Suprapubic skin (tissue), 4 donors: ENCODE measurements around the gene DCLRE1A. TPM values are rescaled to one million over a fixed set of nuclear protein-coding genes. Genes with fewer than 3 reads are reported as not detected.

Experiments used
- DNase-seq, 2 donors: peaks; one replicate each; pipeline ENCODE4 v3.0.0-alpha.2; 2019; ENCODE audit warnings: low spot score in 2 of 2
- H3K27ac ChIP-seq: fragments of 200-600 bp; sonication (generic); one replicate; pipeline ENCODE4 v1.5.1; 2019
- H3K27me3 ChIP-seq: fragments of 200-600 bp; sonication (generic); one replicate; pipeline ENCODE4 v1.5.1; 2019
- H3K36me3 ChIP-seq: fragments of 200-600 bp; sonication (generic); one replicate; pipeline ENCODE4 v1.5.1; 2019
- H3K4me1 ChIP-seq: fragments of 200-600 bp; sonication (generic); one replicate; pipeline ENCODE4 v1.5.1; 2019
- H3K4me3 ChIP-seq: fragments of 200-600 bp; sonication (generic); one replicate; pipeline ENCODE4 v1.5.1; 2019; ENCODE audit warnings: mild to moderate bottlenecking
- H3K9me3 ChIP-seq: fragments of 200-600 bp; sonication (generic); one replicate; pipeline ENCODE4 v1.5.1; 2019
- CTCF ChIP-seq, 2 donors: fragments of 200-600 bp in 1 of 2; fragments of 450-650 bp in 1 of 2; sonication (generic) in 1 of 2; IDR thresholded peaks; one replicate each; pipeline ENCODE4 v1.5.1; 2016 to 2019; ENCODE audit warnings: antibody characterized with exemption in 2 of 2, mild to moderate bottlenecking in 1 of 2, moderate library complexity in 1 of 2
- EP300 ChIP-seq: sonication (generic); formaldehyde crosslinking; IDR thresholded peaks from one replicate; pipeline ENCODE4 v1.6.1; 2017; ENCODE audit warnings: antibody characterized with exemption
- POLR2A ChIP-seq, 2 donors: fragments of 450-650 bp; IDR thresholded peaks; one replicate each; pipeline ENCODE4 v1.6.1; 2017; ENCODE audit warnings: antibody characterized with exemption in 2 of 2, mild to moderate bottlenecking in 2 of 2, moderate library complexity in 2 of 2
- POLR2AphosphoS5 ChIP-seq, 3 donors: sonication (generic); formaldehyde crosslinking; IDR thresholded peaks; one replicate each; pipeline ENCODE4 v1.6.1; 2017; ENCODE audit warnings: antibody characterized with exemption in 3 of 3
- WGBS: methylation state at CpG from one replicate; pipeline ENCODE4 v1.1.5; 2018; 5-methylcytosine and 5-hydroxymethylcytosine counted together
- total RNA-seq, 4 donors: library from RNA; depleted of rRNA; stranded (reverse); fragments of >200 nt; gene quantifications; one replicate each; pipeline ENCODE4 v1.1.0, GENCODE V29; 2016

Gene DCLRE1A
- 1 to 10 TPM; 3.6 to 5.2 (median 4.2) TPM for total RNA-seq

- peak; percentile 85 to 92 for DNase-seq
- H3K4me1 ChIP-seq = peaks cover 34% of the 10 kb centered on the region
- under 1% methylated on average over 39 of the region's 39 CpGs for WGBS
- peak within 1 kb of the TSS; percentile 85 for H3K27ac ChIP-seq
- peak within 1 kb of the TSS; percentile 72 for H3K4me3 ChIP-seq
- H3K27me3 ChIP-seq = no peaks in the 10 kb centered on the region
- peaks cover 1% of the 10 kb centered on the region for H3K36me3 ChIP-seq
- peak in 1 of 2 donors; percentile 20 for TF ChIP-seq POLR2A (IDR thresholded peaks at IDR 0.05)
- no peak for TF ChIP-seq EP300
- TF ChIP-seq CTCF (IDR thresholded peaks at IDR 0.05) = no peak
- H3K9me3 ChIP-seq = no peaks in the 10 kb centered on the region
Observed at GRCh38 chr10:113854013-113854760, at the start of gene DCLRE1A, which contains the start of gene NHLRC2. DCLRE1A (minus strand) TSS chr10:113854082; CDS start chr10:113853182, 900 bp downstream. NHLRC2 (plus strand) TSS chr10:113854661; CDS start chr10:113854873, 212 bp downstream.

DNA sequence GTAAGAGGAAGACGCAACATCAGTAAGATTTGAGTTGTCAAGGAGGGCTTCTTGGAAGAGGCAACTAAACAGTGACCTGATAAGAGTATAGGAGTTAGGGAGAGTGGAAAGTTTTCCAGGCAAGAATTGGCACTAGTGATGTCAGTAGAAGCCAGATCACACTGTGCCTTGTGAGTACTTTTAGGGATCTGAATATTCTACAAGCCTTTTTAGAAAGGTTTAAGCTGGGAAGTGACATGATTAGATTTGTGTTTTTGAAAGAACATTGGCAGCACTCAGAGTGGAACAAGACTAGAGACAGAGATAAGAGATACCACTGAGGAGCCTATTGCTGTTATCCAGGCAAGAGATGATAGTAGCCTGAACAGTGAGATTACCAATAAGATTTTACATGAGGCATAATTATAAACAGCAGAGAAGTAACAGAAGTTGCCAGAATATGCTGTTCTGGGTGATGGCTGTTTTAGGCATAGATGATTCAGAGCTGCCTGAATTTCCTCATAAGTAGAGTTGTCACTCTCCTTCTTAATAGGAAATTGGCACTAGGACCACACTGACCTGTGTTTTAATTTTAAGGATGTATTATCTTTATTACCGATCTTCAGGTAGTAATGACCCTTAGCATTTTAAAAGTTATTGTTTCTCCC is 46.2 kb upstream of the DCLRE1A start:
- Histone ChIP-seq H3K27me3 (no peaks in the 10 kb centered on the region), H3K27ac (no peak overlapping the region), H3K4me1 (no peaks in the 10 kb centered on the region), H3K36me3 (peaks cover 49% of the 10 kb centered on the region), H3K9me3 (no peaks in the 10 kb centered on the region), H3K4me3 (no peak overlapping the region)
- WGBS = 90% methylated on average over 2 of the region's 2 CpGs
- no peak for TF ChIP-seq POLR2AphosphoS5 (IDR thresholded peaks at IDR 0.05)
- TF ChIP-seq EP300 = no peak
- TF ChIP-seq CTCF (IDR thresholded peaks at IDR 0.05) = no peak
- no peak for TF ChIP-seq POLR2A (IDR thresholded peaks at IDR 0.05)
- no peak for DNase-seq

- no peaks in the 10 kb centered on the region for H3K27me3 ChIP-seq
- no peaks in the 10 kb centered on the region for H3K9me3 ChIP-seq
- no peaks in the 10 kb centered on the region for H3K4me1 ChIP-seq
- no peak overlapping the region for H3K27ac ChIP-seq
- 79% methylated on average over 6 of the region's 6 CpGs for WGBS
- H3K36me3 ChIP-seq = peaks cover 31% of the 10 kb centered on the region
- TF ChIP-seq CTCF (IDR thresholded peaks at IDR 0.05) (no peak), POLR2A (IDR thresholded peaks at IDR 0.05) (no peak), EP300 (no peak), POLR2AphosphoS5 (IDR thresholded peaks at IDR 0.05) (no peak)
- DNase-seq = no peak
- H3K4me3 ChIP-seq = no peak overlapping the region
Observed at GRCh38 chr10:113897693-113898618, 44.1 kb upstream of the DCLRE1A start.

GRCh38 chr10:113895018-113895417 is 41.1 kb upstream of the DCLRE1A start:
- no peaks in the 10 kb centered on the region for H3K9me3 ChIP-seq

More at GRCh38 chr10:113895018-113895417, 41.1 kb upstream of the DCLRE1A start:
- Histone ChIP-seq H3K27me3 (no peaks in the 10 kb centered on the region), H3K27ac (no peak overlapping the region), H3K36me3 (peaks cover 18% of the 10 kb centered on the region), H3K4me3 (no peak overlapping the region), H3K4me1 (no peaks in the 10 kb centered on the region)
- no peak for TF ChIP-seq POLR2A (IDR thresholded peaks at IDR 0.05)
- no peak for TF ChIP-seq EP300
- no peak for TF ChIP-seq POLR2AphosphoS5 (IDR thresholded peaks at IDR 0.05)
- TF ChIP-seq CTCF (IDR thresholded peaks at IDR 0.05) = no peak
- no peak for DNase-seq
